K562 (cell line): ENCODE data around the gene HKDC1. TPM values are rescaled to one million over a fixed set of nuclear protein-coding genes. Genes with fewer than 3 reads are reported as not detected.
A peak's percentile ranks its signal among the peaks of the same experiment; 100 is the strongest.

Source experiments
- ATF1 ChIP-seq, 2 experiments: fragments of 450-650 bp in 1 of 2; IDR thresholded peaks; 2 replicates each; pipeline ENCODE4 v1.6.1; 2016; ENCODE audit warnings: missing compliant biosample characterization in 1 of 2, missing genetic modification characterization in 1 of 2
- CBX3 ChIP-seq, 2 experiments: IDR thresholded peaks; 1 replicate in 1 of 2; 2 replicates in 1 of 2; pipeline ENCODE4 v1.6.1; 2012; ENCODE audit warnings: inconsistent platforms in 2 of 2, low read length in 2 of 2, borderline replicate concordance in 1 of 2, control low read depth in 1 of 2
- EHMT2 ChIP-seq: fragments of 450-650 bp; IDR thresholded peaks from 2 replicates; pipeline ENCODE4 v1.6.1; 2018; ENCODE audit warnings: antibody characterized with exemption
- ELF4 ChIP-seq: fragments of 450-650 bp; formaldehyde crosslinking; IDR thresholded peaks from 2 replicates; pipeline ENCODE4 v1.4.0; 2022; ENCODE audit warnings: missing genetic modification characterization
- FOXK1 ChIP-seq: sonication (generic); formaldehyde crosslinking; IDR thresholded peaks from 2 replicates; pipeline ENCODE4 v1.8.0; 2022; ENCODE audit warnings: missing genetic modification reagents, mild to moderate bottlenecking, borderline replicate concordance
- GABPB2 ChIP-seq: fragments of 250-450 bp; sonication (Bioruptor Pico); conservative IDR thresholded peaks from 2 replicates; pipeline ENCODE4 v1.5.1; 2021; ENCODE audit warnings: mild to moderate bottlenecking
- HOXB6 ChIP-seq: fragments of 250-450 bp; sonication (Bioruptor Pico); IDR thresholded peaks from 2 replicates; pipeline ENCODE4 v1.5.1; 2022; ENCODE audit warnings: mild to moderate bottlenecking, borderline replicate concordance
- MAFG ChIP-seq: fragments of 450-650 bp; conservative IDR thresholded peaks from 2 replicates; pipeline ENCODE4 v1.6.1; 2016; ENCODE audit warnings: missing genetic modification characterization, missing compliant biosample characterization
- NCOA1 ChIP-seq: fragments of 450-650 bp; IDR thresholded peaks from 2 replicates; pipeline ENCODE4 v1.6.1; 2016; ENCODE audit warnings: low read depth
- NFE2 ChIP-seq: IDR thresholded peaks from 2 replicates; pipeline ENCODE4 v1.6.1; 2014; ENCODE audit warnings: antibody characterized with exemption, low read depth
- NUFIP1 ChIP-seq: fragments of 450-650 bp; IDR thresholded peaks from 2 replicates; pipeline ENCODE4 v1.6.1; 2018; ENCODE audit not compliant: partially characterized antibody
- RB1 ChIP-seq: fragments of 450-650 bp; IDR thresholded peaks from 2 replicates; pipeline ENCODE4 v1.6.1; 2017; ENCODE audit warnings: low read depth, mild to moderate bottlenecking
- SMAD2 ChIP-seq: fragments of 150-350 bp; IDR thresholded peaks from 2 replicates; pipeline ENCODE4 v1.6.1; 2014; ENCODE audit warnings: low read depth, mild to moderate bottlenecking, low read length
- SMARCA4 ChIP-seq: fragments of 450-650 bp; IDR thresholded peaks from 2 replicates; pipeline ENCODE4 v1.6.1; 2016
- TAF1 ChIP-seq: IDR thresholded peaks from 2 replicates; pipeline ENCODE4 v1.6.1; 2011; ENCODE audit warnings: mild to moderate bottlenecking, low read length, moderate library complexity; ENCODE audit not compliant: insufficient read depth, control insufficient read depth, severe bottlenecking; ENCODE audit errors: extremely low read depth
- TCF3 ChIP-seq: sonication (generic); formaldehyde crosslinking; IDR thresholded peaks from 2 replicates; pipeline ENCODE4 v1.4.0; 2020; ENCODE audit warnings: mild to moderate bottlenecking, missing genetic modification reagents
- TEAD1 ChIP-seq, 2 experiments: fragments of 450-650 bp in 1 of 2; sonication (generic) in 1 of 2; formaldehyde crosslinking; IDR thresholded peaks; 2 replicates each; pipeline versions ENCODE4 v1.4.0 to v1.8.0; 2020 to 2022; ENCODE audit warnings: mild to moderate bottlenecking in 2 of 2, missing genetic modification reagents in 1 of 2
- XRCC3 ChIP-seq: fragments of 450-650 bp; IDR thresholded peaks from 2 replicates; pipeline ENCODE4 v1.6.1; 2017; ENCODE audit warnings: mild to moderate bottlenecking, moderate library complexity
- ZBTB17 ChIP-seq: fragments of 450-650 bp; formaldehyde crosslinking; IDR thresholded peaks from 2 replicates; pipeline ENCODE4 v1.4.0; 2020; ENCODE audit warnings: mild to moderate bottlenecking
- ZNF583 ChIP-seq: fragments of 250-450 bp; sonication (Bioruptor Pico); IDR thresholded peaks from 2 replicates; pipeline ENCODE4 v1.4.0; 2020
- polyA plus RNA-seq, 8 experiments: library from polyadenylated mRNA; depleted of rRNA in 4 of 8; stranded (reverse) in 5 of 8; unstranded in 3 of 8; fragments of >200 nt; fragmentation: Nextera tagmentation in 2 of 8; fragmentation: Illumina TruSeq in 1 of 8; extraction: Ambion mirVana in 2 of 8; extraction: Trizol in 1 of 8; gene quantifications; 2 replicates each; pipeline versions ENCODE4 v1.2.1 to v1.2.3, GENCODE V29; 2011 to 2014; ENCODE audit warnings: inconsistent platforms in 1 of 8, missing spikeins in 1 of 8
- total RNA-seq, 7 experiments: library from RNA; depleted of rRNA in 6 of 7; stranded (reverse); fragments of >200 nt in 6 of 7; fragmentation: Illumina TruSeq in 2 of 7; extraction: Trizol in 2 of 7; gene quantifications; 2 replicates each; pipeline versions ENCODE4 v1.2.1 to v1.2.3, GENCODE V29; 2011 to 2021; ENCODE audit warnings: low replicate concordance in 1 of 7
- TF ChIP-seq, protein P1 (sequence below): fragments of 450-650 bp; IDR thresholded peaks from 2 replicates; pipeline ENCODE4 v1.6.1; 2014; ENCODE audit warnings: low read depth, mild to moderate bottlenecking, moderate library complexity, borderline replicate concordance
- TF ChIP-seq, protein P2 (sequence below): fragments of 250-450 bp; sonication (Bioruptor Pico); IDR thresholded peaks from 2 replicates; pipeline ENCODE4 v1.5.0; 2021
- TF ChIP-seq, protein P3 (sequence below): fragments of 450-650 bp; formaldehyde crosslinking; IDR thresholded peaks from 2 replicates; pipeline ENCODE4 v1.4.0; 2020; ENCODE audit warnings: mild to moderate bottlenecking, moderate library complexity

Gene HKDC1
- total and polyA plus RNA-seq, 9 of the 15 experiments (the other 6 are each of a cell fraction or from before 2014, with no cell fraction given) = 0.04 to 0.22 (median 0.11) TPM; not detected in 5

DNA sequence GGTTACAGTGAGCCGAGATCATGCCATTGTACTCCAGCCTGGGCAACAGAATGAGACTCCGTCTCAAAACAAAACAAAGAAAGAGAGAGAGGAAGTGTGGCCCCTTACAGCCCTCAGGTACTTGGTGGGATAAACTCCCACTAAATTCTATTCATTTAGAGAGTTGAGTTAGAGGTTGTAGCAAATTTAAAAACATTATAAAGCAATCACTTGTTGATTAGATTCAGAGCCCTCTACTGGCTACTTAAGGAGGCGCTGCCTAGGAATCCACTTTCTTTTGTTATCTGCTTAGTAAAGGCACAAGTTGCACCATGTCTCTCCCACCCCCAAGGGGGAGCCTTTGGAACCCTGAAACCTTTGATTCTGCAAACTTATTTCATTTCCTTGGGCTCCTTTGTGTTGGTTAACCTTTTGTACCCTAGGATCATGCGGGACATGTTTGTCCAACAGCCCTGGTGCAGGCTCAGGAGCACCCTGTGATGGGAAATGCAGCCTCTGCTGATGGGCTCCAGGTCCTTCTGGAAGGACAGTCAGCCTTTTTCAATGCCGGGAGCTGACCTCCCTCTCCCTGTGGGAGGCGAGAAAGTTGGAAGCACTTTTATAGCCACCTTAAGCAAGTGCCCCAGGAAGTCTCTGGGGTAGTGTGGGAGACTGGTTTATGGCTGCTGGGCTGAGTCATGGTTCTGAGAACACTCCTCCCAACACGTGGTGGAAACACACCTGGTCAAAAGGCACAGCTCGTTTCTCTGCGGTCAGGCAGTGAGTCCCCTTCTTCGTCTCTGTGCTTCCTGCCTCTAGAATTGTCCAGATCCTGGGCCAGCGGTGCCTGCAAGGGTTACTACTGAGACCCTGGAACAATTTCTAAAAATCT, 2.3 kb downstream of the HKDC1 start (continued):
- TF ChIP-seq, protein P1, sequence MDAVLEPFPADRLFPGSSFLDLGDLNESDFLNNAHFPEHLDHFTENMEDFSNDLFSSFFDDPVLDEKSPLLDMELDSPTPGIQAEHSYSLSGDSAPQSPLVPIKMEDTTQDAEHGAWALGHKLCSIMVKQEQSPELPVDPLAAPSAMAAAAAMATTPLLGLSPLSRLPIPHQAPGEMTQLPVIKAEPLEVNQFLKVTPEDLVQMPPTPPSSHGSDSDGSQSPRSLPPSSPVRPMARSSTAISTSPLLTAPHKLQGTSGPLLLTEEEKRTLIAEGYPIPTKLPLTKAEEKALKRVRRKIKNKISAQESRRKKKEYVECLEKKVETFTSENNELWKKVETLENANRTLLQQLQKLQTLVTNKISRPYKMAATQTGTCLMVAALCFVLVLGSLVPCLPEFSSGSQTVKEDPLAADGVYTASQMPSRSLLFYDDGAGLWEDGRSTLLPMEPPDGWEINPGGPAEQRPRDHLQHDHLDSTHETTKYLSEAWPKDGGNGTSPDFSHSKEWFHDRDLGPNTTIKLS = peak; percentile 68; the same call in 1 of the 2 replicates
- peak; percentile 69 for TF ChIP-seq NCOA1
- TF ChIP-seq, protein P2, sequence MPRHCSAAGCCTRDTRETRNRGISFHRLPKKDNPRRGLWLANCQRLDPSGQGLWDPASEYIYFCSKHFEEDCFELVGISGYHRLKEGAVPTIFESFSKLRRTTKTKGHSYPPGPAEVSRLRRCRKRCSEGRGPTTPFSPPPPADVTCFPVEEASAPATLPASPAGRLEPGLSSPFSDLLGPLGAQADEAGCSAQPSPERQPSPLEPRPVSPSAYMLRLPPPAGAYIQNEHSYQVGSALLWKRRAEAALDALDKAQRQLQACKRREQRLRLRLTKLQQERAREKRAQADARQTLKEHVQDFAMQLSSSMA (CRISPR knock-in tag) = no peak
- peak; percentile 79; the same call in 1 of the 2 replicates for TF ChIP-seq ELF4 (CRISPR knock-in tag)
- TF ChIP-seq MAFG = peak; percentile 61
- peak; percentile 82 for TF ChIP-seq SMARCA4
- no peak; the same call in 1 of the 2 replicates for TF ChIP-seq GABPB2 (CRISPR knock-in tag)
- 0 out of 2 replicates have a peak, but pooled peaks have one; percentile 5 for TF ChIP-seq SMAD2
- no peak for TF ChIP-seq ATF1 (CRISPR knock-in tag; IDR thresholded peaks at IDR 0.05)
- peak; percentile 53; the same call in 1 of the 2 replicates for TF ChIP-seq ATF1 (tag; IDR thresholded peaks at IDR 0.05)
- peak; percentile 26; the same call in 1 of the 2 replicates for TF ChIP-seq EHMT2
- TF ChIP-seq TEAD1 (CRISPR knock-in tag; IDR thresholded peaks at IDR 0.05) = peak in 1 of 2 experiments; percentile 14; a peak in 2 of 4 replicates
- no peak for TF ChIP-seq XRCC3
- no peak for TF ChIP-seq NUFIP1
- TF ChIP-seq, protein P3, sequence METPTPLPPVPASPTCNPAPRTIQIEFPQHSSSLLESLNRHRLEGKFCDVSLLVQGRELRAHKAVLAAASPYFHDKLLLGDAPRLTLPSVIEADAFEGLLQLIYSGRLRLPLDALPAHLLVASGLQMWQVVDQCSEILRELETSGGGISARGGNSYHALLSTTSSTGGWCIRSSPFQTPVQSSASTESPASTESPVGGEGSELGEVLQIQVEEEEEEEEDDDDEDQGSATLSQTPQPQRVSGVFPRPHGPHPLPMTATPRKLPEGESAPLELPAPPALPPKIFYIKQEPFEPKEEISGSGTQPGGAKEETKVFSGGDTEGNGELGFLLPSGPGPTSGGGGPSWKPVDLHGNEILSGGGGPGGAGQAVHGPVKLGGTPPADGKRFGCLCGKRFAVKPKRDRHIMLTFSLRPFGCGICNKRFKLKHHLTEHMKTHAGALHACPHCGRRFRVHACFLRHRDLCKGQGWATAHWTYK (CRISPR knock-in tag) = peak; percentile 55; the same call in 1 of the 2 replicates
- TF ChIP-seq RB1 = peak; percentile 21
- TF ChIP-seq TAF1 = no peak
- TF ChIP-seq ZBTB17 = peak; percentile 79
- TF ChIP-seq HOXB6 = peak; percentile 26; the same call in 1 of the 2 replicates
- TF ChIP-seq ZNF583 (CRISPR knock-in tag) = peak; percentile 62
- peak; percentile 37; the same call in 1 of the 2 replicates for TF ChIP-seq TCF3
- peak; percentile 94 for TF ChIP-seq NFE2
- peak in 1 of 2 experiments; percentile 64; a peak in 1 of 3 replicates for TF ChIP-seq CBX3 (IDR thresholded peaks at IDR 0.05; ENCODE audit: borderline replicate concordance in 1 of 2, low read length in 2 of 2)
- TF ChIP-seq FOXK1 = no peak
